ENCODE data around the gene EPHA1.

DNA sequence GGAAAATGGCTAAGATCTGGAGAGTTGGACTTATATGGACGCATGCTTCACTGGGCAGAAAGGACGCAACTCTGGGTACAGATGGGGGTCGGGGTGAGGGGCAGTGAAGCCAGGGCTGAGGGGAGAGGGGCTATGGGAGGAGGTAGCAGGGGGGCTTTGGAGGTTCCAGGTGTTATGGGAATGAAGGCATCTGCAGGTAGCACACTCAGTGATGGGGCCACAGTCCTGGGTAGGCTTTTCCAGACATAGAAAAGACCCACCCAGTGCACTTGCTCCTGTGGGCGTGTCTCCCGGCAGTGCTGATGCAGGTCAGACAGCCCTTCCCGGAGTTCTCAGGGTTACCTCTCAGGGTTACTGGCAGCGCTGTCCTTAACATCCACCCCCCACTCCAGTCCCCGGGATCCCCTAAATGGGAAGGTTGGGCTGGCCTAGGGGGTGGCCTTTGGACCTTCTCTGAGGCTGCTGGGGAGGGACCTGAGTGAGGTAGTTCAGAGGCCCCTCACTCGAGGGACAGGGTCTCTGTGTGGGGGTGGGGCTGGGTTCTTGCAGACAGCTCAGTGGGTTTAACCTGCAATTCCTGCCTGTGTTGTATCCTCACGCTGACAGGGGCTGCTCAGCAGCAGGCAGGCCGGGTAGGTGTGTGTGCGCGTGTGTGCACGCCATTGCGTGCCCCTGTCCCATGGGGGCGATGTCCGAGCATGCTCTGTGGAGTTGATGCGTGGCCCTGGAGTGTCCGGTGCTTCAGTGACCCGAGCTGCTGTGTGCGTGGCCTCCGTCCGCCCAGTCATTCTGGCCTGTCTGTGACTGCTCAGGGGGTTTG, 21.3 kb downstream of the EPHA1 start:
- TF ChIP-seq ZBTB7A (IDR thresholded peaks at IDR 0.05; ENCODE audit: low read depth) (no peak), MAX (IDR thresholded peaks at IDR 0.05) (no peak), TCF12 (IDR thresholded peaks at IDR 0.05; ENCODE audit: low read depth) (no peak), TAF1 (IDR thresholded peaks at IDR 0.05; ENCODE audit: low read depth) (no peak), CREB1 (IDR thresholded peaks at IDR 0.05; ENCODE audit: low read depth) (no peak), EP300 (IDR thresholded peaks at IDR 0.05; ENCODE audit: borderline replicate concordance) (no peak)
- TF ChIP-seq, protein P1, sequence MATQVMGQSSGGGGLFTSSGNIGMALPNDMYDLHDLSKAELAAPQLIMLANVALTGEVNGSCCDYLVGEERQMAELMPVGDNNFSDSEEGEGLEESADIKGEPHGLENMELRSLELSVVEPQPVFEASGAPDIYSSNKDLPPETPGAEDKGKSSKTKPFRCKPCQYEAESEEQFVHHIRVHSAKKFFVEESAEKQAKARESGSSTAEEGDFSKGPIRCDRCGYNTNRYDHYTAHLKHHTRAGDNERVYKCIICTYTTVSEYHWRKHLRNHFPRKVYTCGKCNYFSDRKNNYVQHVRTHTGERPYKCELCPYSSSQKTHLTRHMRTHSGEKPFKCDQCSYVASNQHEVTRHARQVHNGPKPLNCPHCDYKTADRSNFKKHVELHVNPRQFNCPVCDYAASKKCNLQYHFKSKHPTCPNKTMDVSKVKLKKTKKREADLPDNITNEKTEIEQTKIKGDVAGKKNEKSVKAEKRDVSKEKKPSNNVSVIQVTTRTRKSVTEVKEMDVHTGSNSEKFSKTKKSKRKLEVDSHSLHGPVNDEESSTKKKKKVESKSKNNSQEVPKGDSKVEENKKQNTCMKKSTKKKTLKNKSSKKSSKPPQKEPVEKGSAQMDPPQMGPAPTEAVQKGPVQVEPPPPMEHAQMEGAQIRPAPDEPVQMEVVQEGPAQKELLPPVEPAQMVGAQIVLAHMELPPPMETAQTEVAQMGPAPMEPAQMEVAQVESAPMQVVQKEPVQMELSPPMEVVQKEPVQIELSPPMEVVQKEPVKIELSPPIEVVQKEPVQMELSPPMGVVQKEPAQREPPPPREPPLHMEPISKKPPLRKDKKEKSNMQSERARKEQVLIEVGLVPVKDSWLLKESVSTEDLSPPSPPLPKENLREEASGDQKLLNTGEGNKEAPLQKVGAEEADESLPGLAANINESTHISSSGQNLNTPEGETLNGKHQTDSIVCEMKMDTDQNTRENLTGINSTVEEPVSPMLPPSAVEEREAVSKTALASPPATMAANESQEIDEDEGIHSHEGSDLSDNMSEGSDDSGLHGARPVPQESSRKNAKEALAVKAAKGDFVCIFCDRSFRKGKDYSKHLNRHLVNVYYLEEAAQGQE (IDR thresholded peaks at IDR 0.05; ENCODE audit: low read depth) = no peak

Data from Ishikawa (cell line).